Stimulated activated CD8-positive, alpha-beta memory T cell treated with anti-CD3 and anti-CD28 coated beads, Interleukin-15, amount 100 ng/mL, for 48 hours (primary cell): ENCODE data around the gene NSL1.
"Not testable (repeated sequence)": the region's sequence is repeated elsewhere in the genome, so short reads cannot be mapped to it uniquely, and the experiment has no call there.

Experiments used
- DNase-seq, 2 donors: peaks; one replicate each; pipeline ENCODE4 v3.0.0-alpha.2; 2020; ENCODE audit warnings: low read depth in 2 of 2

NSL1 gene

GRCh38 chr1:212749821-212750535 lies 41.6 kb downstream of the NSL1 start:
- DNase-seq = no peak

- no peak for DNase-seq
These were observed 45.0 kb downstream of the NSL1 start for GRCh38 chr1:212746546-212746945.

- no peak for DNase-seq
These were observed 46.3 kb downstream of the NSL1 start for GRCh38 chr1:212745303-212745702.

- DNase-seq = no peak
These were observed 47.6 kb downstream of the NSL1 start for GRCh38 chr1:212743901-212744475.

- DNase-seq = no peak
These were observed 53.2 kb downstream of the NSL1 start for GRCh38 chr1:212738330-212738729.

- DNase-seq = no peak
These were observed 54.0 kb downstream of the NSL1 start for GRCh38 chr1:212737559-212737958.

GRCh38 chr1:212733109-212733508 lies 58.5 kb downstream of the NSL1 start:
- DNase-seq = no peak

- no peak for DNase-seq
These were observed 59.9 kb downstream of the NSL1 start for GRCh38 chr1:212731630-212732029.

- DNase-seq = no peak
These were observed 63.0 kb downstream of the NSL1 start for GRCh38 chr1:212728606-212729005.

- DNase-seq = no peak
These were observed 64.0 kb downstream of the NSL1 start for GRCh38 chr1:212727386-212728181.

- not testable (repeated sequence) for DNase-seq
These were observed 66.9 kb downstream of the NSL1 start for GRCh38 chr1:212724679-212725078.

- no peak for DNase-seq
These were observed 69.2 kb downstream of the NSL1 start for GRCh38 chr1:212722270-212722957.

- DNase-seq = no peak
These were observed 70.0 kb downstream of the NSL1 start for GRCh38 chr1:212721388-212722247.

GRCh38 chr1:212719633-212720032 lies 71.9 kb downstream of the NSL1 start:
- no peak for DNase-seq

GRCh38 chr1:212718499-212718898 lies 73.1 kb downstream of the NSL1 start:
- no peak for DNase-seq

- no peak for DNase-seq
These were observed 75.4 kb downstream of the NSL1 start for GRCh38 chr1:212716161-212716560.

GRCh38 chr1:212713465-212714136 lies 78.0 kb downstream of the NSL1 start:
- DNase-seq = no peak

GRCh38 chr1:212712451-212713303 lies 78.9 kb downstream of the NSL1 start:
- DNase-seq = no peak

- DNase-seq = not testable (repeated sequence)
These were observed 79.6 kb downstream of the NSL1 start for GRCh38 chr1:212711974-212712373.

GRCh38 chr1:212710566-212710965 lies 81.0 kb downstream of the NSL1 start:
- DNase-seq = no peak
